ENCODE results near the gene IFITM1. TPM values are rescaled to one million over a fixed set of nuclear protein-coding genes. Genes with fewer than 3 reads are reported as not detected.
A peak's percentile ranks its signal among the peaks of the same experiment; 100 is the strongest.

Gene IFITM1
- total RNA-seq, 4 donors from 2014 or later, result 47.8 to 103 (median 80.5) TPM

DNA sequence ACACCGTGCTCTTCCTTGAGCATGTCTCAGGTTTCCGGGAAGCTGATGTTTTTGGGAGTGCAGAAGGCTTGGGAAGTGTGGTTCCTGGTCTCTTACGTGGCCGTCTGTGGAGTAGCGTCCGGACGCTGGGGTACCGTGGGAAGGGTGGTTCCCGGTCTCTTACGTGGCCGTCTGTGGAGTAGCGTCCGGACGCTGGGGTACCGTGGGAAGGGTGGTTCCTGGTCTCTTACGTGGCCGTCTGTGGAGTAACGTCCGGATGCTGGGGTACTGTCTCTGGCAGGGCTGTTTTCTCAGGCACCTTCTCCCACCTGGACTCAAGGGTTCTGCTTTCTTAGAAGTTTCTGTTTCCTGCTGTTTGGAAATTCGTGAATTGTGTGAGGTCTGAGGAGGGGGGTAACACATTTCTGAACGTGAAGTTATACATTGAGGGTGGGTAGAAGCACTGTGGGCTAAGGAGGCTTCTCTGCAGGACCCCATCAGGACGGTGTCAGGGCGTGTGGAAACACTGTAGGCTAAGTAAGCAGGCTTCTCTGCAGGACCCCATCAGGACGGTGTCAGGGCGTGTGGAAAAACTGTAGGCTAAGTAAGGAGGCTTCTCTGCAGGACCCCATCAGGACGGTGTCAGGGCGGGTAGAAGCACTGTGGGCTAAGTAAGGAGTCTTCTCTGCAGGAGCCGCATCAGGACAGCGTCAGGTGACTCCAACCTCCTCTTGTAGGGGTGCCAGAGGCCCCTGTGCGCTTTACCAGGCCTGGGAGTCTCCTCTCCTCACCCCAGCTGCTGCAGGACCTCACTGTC is 12.2 kb downstream of the IFITM1 start:
- peaks cover 18 to 33% of the 10 kb centered on the region in 2 donors for H3K4me1 ChIP-seq
- in situ Hi-C loops (cut with MboI; ENCODE audit: low sequenced_read_pairs in 4 of 4), result no loop called here
- TF ChIP-seq POLR2A (IDR thresholded peaks at IDR 0.05), result no peak
- TF ChIP-seq, protein P1, sequence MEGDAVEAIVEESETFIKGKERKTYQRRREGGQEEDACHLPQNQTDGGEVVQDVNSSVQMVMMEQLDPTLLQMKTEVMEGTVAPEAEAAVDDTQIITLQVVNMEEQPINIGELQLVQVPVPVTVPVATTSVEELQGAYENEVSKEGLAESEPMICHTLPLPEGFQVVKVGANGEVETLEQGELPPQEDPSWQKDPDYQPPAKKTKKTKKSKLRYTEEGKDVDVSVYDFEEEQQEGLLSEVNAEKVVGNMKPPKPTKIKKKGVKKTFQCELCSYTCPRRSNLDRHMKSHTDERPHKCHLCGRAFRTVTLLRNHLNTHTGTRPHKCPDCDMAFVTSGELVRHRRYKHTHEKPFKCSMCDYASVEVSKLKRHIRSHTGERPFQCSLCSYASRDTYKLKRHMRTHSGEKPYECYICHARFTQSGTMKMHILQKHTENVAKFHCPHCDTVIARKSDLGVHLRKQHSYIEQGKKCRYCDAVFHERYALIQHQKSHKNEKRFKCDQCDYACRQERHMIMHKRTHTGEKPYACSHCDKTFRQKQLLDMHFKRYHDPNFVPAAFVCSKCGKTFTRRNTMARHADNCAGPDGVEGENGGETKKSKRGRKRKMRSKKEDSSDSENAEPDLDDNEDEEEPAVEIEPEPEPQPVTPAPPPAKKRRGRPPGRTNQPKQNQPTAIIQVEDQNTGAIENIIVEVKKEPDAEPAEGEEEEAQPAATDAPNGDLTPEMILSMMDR (IDR thresholded peaks at IDR 0.05 in 4 of 5, conservative IDR thresholded peaks at IDR 0.05 in 1 of 5), result no peak

DNA sequence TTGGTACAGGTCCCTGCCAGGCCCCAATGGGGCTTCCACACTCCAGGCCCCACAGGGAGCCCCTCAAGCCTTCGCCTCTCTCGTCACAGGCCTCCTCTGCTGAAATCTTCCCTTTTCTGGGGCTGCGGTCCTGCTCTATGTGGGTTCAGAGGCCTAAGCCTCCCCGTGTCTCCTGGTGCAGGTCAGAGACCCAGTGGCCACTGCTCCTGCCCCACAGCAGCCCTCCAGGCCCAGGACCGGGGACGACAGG is 12.7 kb downstream of the IFITM1 start:
- ATAC-seq (peak in 1 of 2 donors; percentile 21), DNase-seq (no peak)
- H3K36me3 ChIP-seq, result no peaks in the 10 kb centered on the region
- TF ChIP-seq, protein P1 (IDR thresholded peaks at IDR 0.05 in 4 of 5, conservative IDR thresholded peaks at IDR 0.05 in 1 of 5), result no peak
- no peak for TF ChIP-seq POLR2A (IDR thresholded peaks at IDR 0.05)
- peak overlapping the region in 1 of 4 donors; percentile 6 for H3K4me3 ChIP-seq
- peak overlapping the region; percentile 79 to 89 (median 84) for H3K27ac ChIP-seq
- intact Hi-C loops (cut with DNase I; ENCODE audit: low total_unique reads) (no loop called here), in situ Hi-C loops (cut with MboI; ENCODE audit: low sequenced_read_pairs in 4 of 4) (no loop called here)
- peaks cover 18 to 33% of the 10 kb centered on the region in 2 donors for H3K4me1 ChIP-seq
- H3K9me3 ChIP-seq, result no peaks in the 10 kb centered on the region
- H3K27me3 ChIP-seq, result no peaks in the 10 kb centered on the region

More for the DNA sequence above, 12.2 kb downstream of the IFITM1 start:
- Histone ChIP-seq H3K27me3 (no peaks in the 10 kb centered on the region), H3K9me3 (no peaks in the 10 kb centered on the region), H3K4me3 (no peak overlapping the region), H3K27ac (peak overlapping the region; percentile 79 to 89 (median 84)), H3K36me3 (no peaks in the 10 kb centered on the region)
- ATAC-seq, result no peak
- intact Hi-C loops (cut with DNase I; ENCODE audit: low total_unique reads), result no loop called here
- no peak for DNase-seq

GRCh38 chr11:326842-327580 is 13.2 kb downstream of the IFITM1 start:
- no peaks in the 10 kb centered on the region for H3K27me3 ChIP-seq
- TF ChIP-seq, protein P1 (IDR thresholded peaks at IDR 0.05 in 4 of 5, conservative IDR thresholded peaks at IDR 0.05 in 1 of 5), result no peak
- peak in 1 of 2 donors; percentile 35 for TF ChIP-seq POLR2A (IDR thresholded peaks at IDR 0.05)
- in situ Hi-C loops (cut with MboI; ENCODE audit: low sequenced_read_pairs in 4 of 4), result no loop called here
- H3K36me3 ChIP-seq, result no peaks in the 10 kb centered on the region
- peak overlapping the region in 3 of 4 donors; percentile 6 to 23 (median 15) for H3K4me3 ChIP-seq
- H3K4me1 ChIP-seq, result peaks cover 18 to 33% of the 10 kb centered on the region in 2 donors
- H3K27ac ChIP-seq, result peak overlapping the region; percentile 79 to 89 (median 84)
- ATAC-seq, result peak; percentile 71 to 82
- peak; percentile 60 to 69 for DNase-seq
- intact Hi-C loops (cut with DNase I; ENCODE audit: low total_unique reads), result no loop called here
- H3K9me3 ChIP-seq, result no peaks in the 10 kb centered on the region

GRCh38 chr11:327581-327923 is 13.7 kb downstream of the IFITM1 start:
- Histone ChIP-seq H3K27me3 (no peaks in the 10 kb centered on the region), H3K27ac (peak overlapping the region; percentile 79 to 89 (median 84)), H3K4me3 (peak overlapping the region in 2 of 4 donors; percentile 6 to 23), H3K9me3 (no peaks in the 10 kb centered on the region), H3K4me1 (peaks cover 18 to 33% of the 10 kb centered on the region in 2 donors), H3K36me3 (no peaks in the 10 kb centered on the region)
- DNase-seq (no peak), ATAC-seq (no peak)
- in situ Hi-C loops (cut with MboI; ENCODE audit: low sequenced_read_pairs in 4 of 4) (no loop called here), intact Hi-C loops (cut with DNase I; ENCODE audit: low total_unique reads) (no loop called here)
- TF ChIP-seq, protein P1 (IDR thresholded peaks at IDR 0.05 in 4 of 5, conservative IDR thresholded peaks at IDR 0.05 in 1 of 5), result no peak
- TF ChIP-seq POLR2A (IDR thresholded peaks at IDR 0.05), result no peak

Data from gastrocnemius medialis (tissue), 4 donors.